GM12878 (cell line): ENCODE data around the gene TACC2.

Source experiments
- CTCF ChIP-seq, 3 experiments: IDR thresholded peaks in 2 of 3; conservative IDR thresholded peaks in 1 of 3; 2 replicates each; pipeline ENCODE4 v1.5.1; 2011; ENCODE audit warnings: low read depth in 3 of 3, low read length in 3 of 3, mild to moderate bottlenecking in 3 of 3, control low read depth in 2 of 3, moderate library complexity in 2 of 3, inconsistent platforms in 1 of 3, mixed read lengths in 1 of 3; ENCODE audit not compliant: control insufficient read depth in 2 of 3, insufficient read depth in 1 of 3; ENCODE audit errors: extremely low read depth in 1 of 3
- E4F1 ChIP-seq: fragments of 450-650 bp; IDR thresholded peaks from 2 replicates; pipeline ENCODE4 v1.6.1; 2018; ENCODE audit warnings: borderline replicate concordance, mild to moderate bottlenecking; ENCODE audit not compliant: partially characterized antibody
- HDAC2 ChIP-seq: fragments of 200-600 bp; sonication (generic); IDR thresholded peaks from 2 replicates; pipeline ENCODE4 v1.6.1; 2017
- POLR2AphosphoS5 ChIP-seq: IDR thresholded peaks from 2 replicates; pipeline ENCODE4 v1.6.1; 2011; ENCODE audit warnings: mild to moderate bottlenecking, low read length, inconsistent platforms
- SMAD1 ChIP-seq: fragments of 450-650 bp; IDR thresholded peaks from 2 replicates; pipeline ENCODE4 v1.6.1; 2018; ENCODE audit warnings: mild to moderate bottlenecking, low read depth; ENCODE audit not compliant: partially characterized antibody

GRCh38 chr10:122241836-122242235 is 252.9 kb downstream of the TACC2 start:
- TF ChIP-seq SMAD1 = no peak
- no peak for TF ChIP-seq POLR2AphosphoS5
- TF ChIP-seq HDAC2 = no peak
- no peak for TF ChIP-seq CTCF (IDR thresholded peaks at IDR 0.05 in 2 of 3, conservative IDR thresholded peaks at IDR 0.05 in 1 of 3; ENCODE audit: control insufficient read depth in 2 of 3, extremely low read depth in 1 of 3, insufficient read depth in 1 of 3, low read depth in 3 of 3, low read length in 3 of 3)
- TF ChIP-seq E4F1 = no peak
